K562 (cell line): Measurements from ENCODE around the gene PLXNA3. TPM values are rescaled to one million over a fixed set of nuclear protein-coding genes. Genes with fewer than 3 reads are reported as not detected.

Experiments
- ARID2 ChIP-seq: fragments of 450-650 bp; IDR thresholded peaks from 2 replicates; pipeline ENCODE4 v1.6.1; 2017; ENCODE audit warnings: antibody characterized with exemption, mild to moderate bottlenecking
- ATF1 ChIP-seq, 2 experiments: fragments of 450-650 bp in 1 of 2; IDR thresholded peaks; 2 replicates each; pipeline ENCODE4 v1.6.1; 2016; ENCODE audit warnings: missing compliant biosample characterization in 1 of 2, missing genetic modification characterization in 1 of 2
- BRD9 ChIP-seq: fragments of 450-650 bp; IDR thresholded peaks from 2 replicates; pipeline ENCODE4 v1.6.1; 2018; ENCODE audit warnings: low read depth; ENCODE audit not compliant: partially characterized antibody
- EGR1 ChIP-seq: fragments of 450-650 bp; conservative IDR thresholded peaks from 2 replicates; pipeline ENCODE4 v1.6.1; 2017; ENCODE audit warnings: mild to moderate bottlenecking
- ELK1 ChIP-seq: sonication (generic); formaldehyde crosslinking; IDR thresholded peaks from 2 replicates; pipeline ENCODE4 v1.8.1; 2022; ENCODE audit warnings: missing genetic modification reagents
- ETV5 ChIP-seq: sonication (generic); formaldehyde crosslinking; IDR thresholded peaks from 2 replicates; pipeline ENCODE4 v1.4.0; 2020; ENCODE audit warnings: low read depth, mild to moderate bottlenecking, missing genetic modification reagents
- HES1 ChIP-seq: fragments of 450-650 bp; IDR thresholded peaks from 2 replicates; pipeline ENCODE4 v1.6.1; 2016; ENCODE audit warnings: low read depth, mild to moderate bottlenecking, moderate library complexity
- HMGXB4 ChIP-seq: sonication (generic); formaldehyde crosslinking; IDR thresholded peaks from 2 replicates; pipeline ENCODE4 v1.8.1; 2023; ENCODE audit warnings: mild to moderate bottlenecking, missing genetic modification reagents
- ILK ChIP-seq: fragments of 450-650 bp; IDR thresholded peaks from 2 replicates; pipeline ENCODE4 v1.6.1; 2016; ENCODE audit warnings: missing genetic modification characterization, low read depth, mild to moderate bottlenecking, missing compliant biosample characterization, moderate library complexity, borderline replicate concordance
- LEF1 ChIP-seq: fragments of 450-650 bp; IDR thresholded peaks from 2 replicates; pipeline ENCODE4 v1.6.1; 2016; ENCODE audit warnings: mild to moderate bottlenecking
- MAZ ChIP-seq, 2 experiments: fragments of 450-650 bp in 1 of 2; sonication (generic) in 1 of 2; formaldehyde crosslinking; IDR thresholded peaks in 1 of 2; conservative IDR thresholded peaks in 1 of 2; 2 replicates each; pipeline versions ENCODE4 v1.4.0 to v1.5.0; 2020; ENCODE audit warnings: mild to moderate bottlenecking in 1 of 2, missing genetic modification reagents in 1 of 2
- MTA1 ChIP-seq: fragments of 450-650 bp; IDR thresholded peaks from 2 replicates; pipeline ENCODE4 v1.6.1; 2017; ENCODE audit warnings: borderline replicate concordance
- SLC30A9 ChIP-seq: fragments of 250-450 bp; sonication (Bioruptor Pico); IDR thresholded peaks from 2 replicates; pipeline ENCODE4 v1.8.0; 2022; ENCODE audit warnings: mild to moderate bottlenecking, moderate library complexity
- SP1 ChIP-seq: sonication (generic); formaldehyde crosslinking; IDR thresholded peaks from 2 replicates; pipeline ENCODE4 v1.8.1; 2022; ENCODE audit warnings: mild to moderate bottlenecking, missing genetic modification reagents
- SREBF1 ChIP-seq: fragments of 150-350 bp; IDR thresholded peaks from 2 replicates; pipeline ENCODE4 v1.6.1; 2014; ENCODE audit warnings: antibody characterized with exemption, low read depth, low read length, borderline replicate concordance
- STAT5B ChIP-seq: fragments of 250-450 bp; sonication (Bioruptor Pico); IDR thresholded peaks from 2 replicates; pipeline ENCODE4 v1.8.0; 2021; ENCODE audit warnings: mild to moderate bottlenecking, inconsistent platforms
- THRAP3 ChIP-seq: fragments of 450-650 bp; IDR thresholded peaks from 2 replicates; pipeline ENCODE4 v1.6.1; 2016; ENCODE audit warnings: mild to moderate bottlenecking, inconsistent platforms, borderline replicate concordance
- ZFPM2 ChIP-seq: fragments of 250-450 bp; sonication (Bioruptor Pico); IDR thresholded peaks from 2 replicates; pipeline ENCODE4 v1.5.1; 2022; ENCODE audit warnings: mild to moderate bottlenecking
- ZNF551 ChIP-seq: fragments of 250-450 bp; sonication (Bioruptor Pico); IDR thresholded peaks from 2 replicates; pipeline ENCODE4 v1.5.0; 2021; ENCODE audit warnings: mild to moderate bottlenecking, moderate library complexity
- ZNF764 ChIP-seq: fragments of 250-450 bp; sonication (Bioruptor Pico); IDR thresholded peaks from 2 replicates; pipeline ENCODE4 v1.4.0; 2020; ENCODE audit warnings: low read depth, mild to moderate bottlenecking, moderate library complexity
- polyA plus RNA-seq, 8 experiments: library from polyadenylated mRNA; depleted of rRNA in 4 of 8; stranded (reverse) in 5 of 8; unstranded in 3 of 8; fragments of >200 nt; fragmentation: Nextera tagmentation in 2 of 8; fragmentation: Illumina TruSeq in 1 of 8; extraction: Ambion mirVana in 2 of 8; extraction: Trizol in 1 of 8; gene quantifications; 2 replicates each; pipeline versions ENCODE4 v1.2.1 to v1.2.3, GENCODE V29; 2011 to 2014; ENCODE audit warnings: inconsistent platforms in 1 of 8, missing spikeins in 1 of 8
- total RNA-seq, 7 experiments: library from RNA; depleted of rRNA in 6 of 7; stranded (reverse); fragments of >200 nt in 6 of 7; fragmentation: Illumina TruSeq in 2 of 7; extraction: Trizol in 2 of 7; gene quantifications; 2 replicates each; pipeline versions ENCODE4 v1.2.1 to v1.2.3, GENCODE V29; 2011 to 2021; ENCODE audit warnings: low replicate concordance in 1 of 7
- TF ChIP-seq, protein P1 (sequence below): fragments of 450-650 bp; formaldehyde crosslinking; IDR thresholded peaks from 2 replicates; pipeline ENCODE4 v1.4.0; 2020; ENCODE audit warnings: mild to moderate bottlenecking, moderate library complexity
- TF ChIP-seq, protein P2 (sequence below): sonication (generic); formaldehyde crosslinking; IDR thresholded peaks from 2 replicates; pipeline ENCODE4 v1.5.0; 2020; ENCODE audit warnings: missing genetic modification reagents

Gene PLXNA3
- total and polyA plus RNA-seq, 9 of the 15 experiments (the other 6 are each of a cell fraction or from before 2014, with no cell fraction given): 0.32 to 47.8 (median 7.5) TPM

DNA sequence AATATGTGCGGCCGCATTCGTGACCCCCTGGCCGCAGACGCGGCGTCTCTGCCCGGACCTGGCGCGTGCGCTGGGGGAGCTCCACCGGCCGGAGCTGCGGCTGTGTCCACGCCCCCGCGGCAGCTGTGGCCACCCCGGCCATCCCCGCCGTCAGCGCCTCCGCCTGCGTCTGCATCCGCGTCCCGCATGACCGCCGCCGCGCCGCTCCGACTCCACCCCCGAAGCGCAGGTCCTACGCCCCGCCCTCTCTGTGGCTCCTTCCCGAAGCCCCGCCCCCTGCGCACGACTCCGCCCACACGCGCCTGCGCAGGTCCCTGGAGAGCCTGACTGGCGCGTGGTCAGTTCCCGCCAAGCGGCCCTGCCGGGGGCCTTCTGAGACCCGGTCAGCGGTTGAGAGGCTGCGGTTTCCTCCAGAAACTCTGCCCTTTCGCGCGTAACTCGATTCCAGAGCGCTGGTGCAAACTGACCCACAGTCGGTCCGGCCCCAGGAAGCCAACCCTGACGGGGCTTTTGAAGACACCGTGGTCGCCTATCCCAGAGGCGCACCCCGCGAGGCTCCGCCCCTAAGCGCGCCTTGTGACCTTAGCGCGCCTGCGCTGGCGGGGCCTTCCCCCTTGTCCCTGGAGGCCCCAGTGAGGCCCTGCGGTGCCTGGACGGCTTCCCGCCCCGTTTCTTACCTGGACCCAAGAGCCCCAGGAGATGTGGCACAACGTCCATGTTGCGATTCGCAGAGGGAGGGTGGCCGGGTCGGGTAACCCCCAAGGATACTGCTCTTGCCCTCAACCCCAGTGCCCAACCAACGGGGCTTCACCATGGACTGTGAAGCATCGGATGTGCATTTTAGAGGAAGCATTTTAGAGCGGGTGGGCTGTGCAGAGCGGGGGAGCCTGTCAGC is 20.9 kb downstream of the PLXNA3 start, which contains the start of gene LAGE3 (continued):
- no peak for TF ChIP-seq ZNF551 (CRISPR knock-in tag)
- no peak for TF ChIP-seq ELK1 (CRISPR knock-in tag)
- TF ChIP-seq SP1 (CRISPR knock-in tag): peak; percentile 100
- no peak for TF ChIP-seq BRD9
- TF ChIP-seq, protein P1, sequence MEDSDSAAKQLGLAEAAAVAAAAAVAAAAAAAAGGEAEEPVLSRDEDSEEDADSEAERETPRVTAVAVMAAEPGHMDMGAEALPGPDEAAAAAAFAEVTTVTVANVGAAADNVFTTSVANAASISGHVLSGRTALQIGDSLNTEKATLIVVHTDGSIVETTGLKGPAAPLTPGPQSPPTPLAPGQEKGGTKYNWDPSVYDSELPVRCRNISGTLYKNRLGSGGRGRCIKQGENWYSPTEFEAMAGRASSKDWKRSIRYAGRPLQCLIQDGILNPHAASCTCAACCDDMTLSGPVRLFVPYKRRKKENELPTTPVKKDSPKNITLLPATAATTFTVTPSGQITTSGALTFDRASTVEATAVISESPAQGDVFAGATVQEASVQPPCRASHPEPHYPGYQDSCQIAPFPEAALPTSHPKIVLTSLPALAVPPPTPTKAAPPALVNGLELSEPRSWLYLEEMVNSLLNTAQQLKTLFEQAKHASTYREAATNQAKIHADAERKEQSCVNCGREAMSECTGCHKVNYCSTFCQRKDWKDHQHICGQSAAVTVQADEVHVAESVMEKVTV (CRISPR knock-in tag): no peak
- TF ChIP-seq HES1: peak; percentile 86; the same call in 1 of the 2 replicates
- TF ChIP-seq MAZ (CRISPR knock-in tag; conservative IDR thresholded peaks at IDR 0.05 in 1 of 2, IDR thresholded peaks at IDR 0.05 in 1 of 2): peak; percentile 22 to 80; a peak in 2 of 4 replicates
- TF ChIP-seq ILK (tag): no peak
- TF ChIP-seq, protein P2, sequence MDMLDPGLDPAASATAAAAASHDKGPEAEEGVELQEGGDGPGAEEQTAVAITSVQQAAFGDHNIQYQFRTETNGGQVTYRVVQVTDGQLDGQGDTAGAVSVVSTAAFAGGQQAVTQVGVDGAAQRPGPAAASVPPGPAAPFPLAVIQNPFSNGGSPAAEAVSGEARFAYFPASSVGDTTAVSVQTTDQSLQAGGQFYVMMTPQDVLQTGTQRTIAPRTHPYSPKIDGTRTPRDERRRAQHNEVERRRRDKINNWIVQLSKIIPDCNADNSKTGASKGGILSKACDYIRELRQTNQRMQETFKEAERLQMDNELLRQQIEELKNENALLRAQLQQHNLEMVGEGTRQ (CRISPR knock-in tag): 0 out of 2 replicates have a peak, but pooled peaks have one; percentile 41
- no peak for TF ChIP-seq SLC30A9 (CRISPR knock-in tag)
- TF ChIP-seq ZFPM2 (CRISPR knock-in tag): no peak
- TF ChIP-seq LEF1: no peak
- no peak for TF ChIP-seq SREBF1
- no peak for TF ChIP-seq ETV5 (CRISPR knock-in tag)
- no peak for TF ChIP-seq STAT5B (CRISPR knock-in tag)
- peak; percentile 84 for TF ChIP-seq EGR1
- TF ChIP-seq MTA1: no peak
- TF ChIP-seq ARID2: no peak
- TF ChIP-seq THRAP3: no peak
- no peak for TF ChIP-seq ZNF764 (CRISPR knock-in tag)
- TF ChIP-seq HMGXB4 (CRISPR knock-in tag): 0 out of 2 replicates have a peak, but pooled peaks have one; percentile 22
- TF ChIP-seq ATF1 (CRISPR knock-in tag; IDR thresholded peaks at IDR 0.05): no peak
- peak; percentile 72 for TF ChIP-seq ATF1 (tag; IDR thresholded peaks at IDR 0.05)
